ENCODE results near the gene ALKBH3. TPM values are rescaled to one million over a fixed set of nuclear protein-coding genes. Genes with fewer than 3 reads are reported as not detected.

The ALKBH3 gene
- polyA plus RNA-seq (2012; rRNA removed), result 27.0 and 34.2 TPM in 2 replicates
- 31.6 and 37.2 TPM in 2 replicates for polyA plus RNA-seq (2012; cell fraction: cytosol; rRNA removed)
- 27.6 and 30.8 TPM in 2 replicates for polyA plus RNA-seq (2012; cell fraction: nucleus; rRNA removed)

DNA sequence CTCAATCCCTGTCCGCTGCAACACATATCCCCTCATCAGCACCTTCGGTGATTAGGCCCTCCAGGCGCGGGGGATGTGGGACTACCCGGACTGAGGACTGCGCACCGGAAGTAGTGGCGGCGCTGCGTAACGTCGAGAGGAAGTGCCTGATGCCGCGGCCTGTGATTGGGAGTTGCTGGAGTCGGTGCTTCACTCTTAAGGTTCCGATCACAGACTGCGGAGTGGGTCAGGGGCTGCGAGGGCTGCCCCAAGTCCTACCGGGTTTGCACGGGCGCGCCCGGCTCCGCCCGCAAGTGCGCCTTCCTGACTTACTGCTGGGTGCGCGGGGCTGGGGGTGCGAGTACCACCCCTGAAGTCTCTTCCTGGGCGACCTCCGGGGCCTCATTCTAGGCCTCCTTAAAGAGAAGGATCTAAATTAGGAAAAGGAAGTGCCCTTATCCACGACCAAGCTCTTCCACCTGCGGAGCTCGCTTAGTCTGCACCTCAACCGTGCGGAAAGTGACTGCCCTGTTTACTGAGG, at the start of gene ALKBH3:
Gene ALKBH3 (plus strand): TSS at position 192 of the 520 bp plus-strand sequence. CDS start 1,822 bp downstream, outside the sequence.
- DNase-seq, result peak; percentile 89
- Histone ChIP-seq H3K9me3 (no peaks in the 10 kb centered on the region), H4K20me1 (ENCODE audit: insufficient read depth) (no peaks in the 10 kb centered on the region), H3K4me2 (peak within 1 kb of the TSS; percentile 91), H3K4me1 (ENCODE audit: control insufficient read depth in 1 of 2, insufficient read depth in 2 of 2, low read depth in 1 of 2, low read length in 1 of 2) (peaks cover 11 to 15% of the 10 kb centered on the region in 2 experiments; a peak in 3 of 4 replicates), H3K27me3 (ENCODE audit: insufficient read depth) (peaks cover 12% of the 10 kb centered on the region; the same call in 1 of the 2 replicates), H3K79me2 (ENCODE audit: insufficient read depth) (peaks cover 18% of the 10 kb centered on the region), H3K9me2 (no peaks in the 10 kb centered on the region), H2AFZ (ENCODE audit: low read depth) (peak within 1 kb of the TSS; percentile 100), H3K4me3 (ENCODE audit: low read depth in 2 of 2, low read length in 1 of 2) (peak within 1 kb of the TSS; percentile 96 to 99), H3K9ac (peak within 1 kb of the TSS; percentile 89), H3F3A (replicated peaks; ENCODE audit: insufficient read depth) (no peaks in the 10 kb centered on the region), H3K36me3 (replicated peaks in 1 of 2; ENCODE audit: control insufficient read depth in 1 of 2, insufficient read depth in 2 of 2, low read length in 1 of 2) (peaks cover 27 to 28% of the 10 kb centered on the region in 2 experiments), H3K27ac (ENCODE audit: low read depth in 2 of 2, low read length in 1 of 2) (peak within 1 kb of the TSS in 1 of 2 experiments; percentile 28; a peak in 1 of 4 replicates)
- TF ChIP-seq GABPA (IDR thresholded peaks at IDR 0.05; ENCODE audit: low read depth) (peak; percentile 99), TAF1 (IDR thresholded peaks at IDR 0.05; ENCODE audit: borderline replicate concordance, low read depth, low read length) (peak; percentile 85; the same call in 1 of the 2 replicates), CHD2 (IDR thresholded peaks at IDR 0.05; ENCODE audit: low read length, partially characterized antibody) (peak; percentile 81), YY1 (IDR thresholded peaks at IDR 0.05; ENCODE audit: low read depth) (peak; percentile 60; the same call in 1 of the 2 replicates), POLR2AphosphoS5 (IDR thresholded peaks at IDR 0.05; ENCODE audit: low read depth, low read length) (no peak; the same call in 1 of the 2 replicates), NFIC (IDR thresholded peaks at IDR 0.05; ENCODE audit: borderline replicate concordance) (peak; percentile 18; the same call in 1 of the 2 replicates), EZH2phosphoT487 (IDR thresholded peaks at IDR 0.05; ENCODE audit: borderline replicate concordance, low read depth) (no peak), EP300 (IDR thresholded peaks at IDR 0.05; ENCODE audit: borderline replicate concordance in 1 of 2, low read depth in 1 of 2, low read length in 1 of 2) (peak in 1 of 2 experiments; percentile 27; a peak in 1 of 4 replicates), MEF2A (IDR thresholded peaks at IDR 0.05; ENCODE audit: borderline replicate concordance, low read depth) (no peak), ELF1 (IDR thresholded peaks at IDR 0.05) (peak; percentile 74), MXI1 (IDR thresholded peaks at IDR 0.05; ENCODE audit: low read depth, low read length) (peak; percentile 50; the same call in 1 of the 2 replicates)
- TF ChIP-seq, protein P1, sequence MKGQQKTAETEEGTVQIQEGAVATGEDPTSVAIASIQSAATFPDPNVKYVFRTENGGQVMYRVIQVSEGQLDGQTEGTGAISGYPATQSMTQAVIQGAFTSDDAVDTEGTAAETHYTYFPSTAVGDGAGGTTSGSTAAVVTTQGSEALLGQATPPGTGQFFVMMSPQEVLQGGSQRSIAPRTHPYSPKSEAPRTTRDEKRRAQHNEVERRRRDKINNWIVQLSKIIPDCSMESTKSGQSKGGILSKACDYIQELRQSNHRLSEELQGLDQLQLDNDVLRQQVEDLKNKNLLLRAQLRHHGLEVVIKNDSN (IDR thresholded peaks at IDR 0.05; ENCODE audit: borderline replicate concordance, low read depth), result peak; percentile 45; the same call in 1 of the 2 replicates
- TF ChIP-seq, protein P2, sequence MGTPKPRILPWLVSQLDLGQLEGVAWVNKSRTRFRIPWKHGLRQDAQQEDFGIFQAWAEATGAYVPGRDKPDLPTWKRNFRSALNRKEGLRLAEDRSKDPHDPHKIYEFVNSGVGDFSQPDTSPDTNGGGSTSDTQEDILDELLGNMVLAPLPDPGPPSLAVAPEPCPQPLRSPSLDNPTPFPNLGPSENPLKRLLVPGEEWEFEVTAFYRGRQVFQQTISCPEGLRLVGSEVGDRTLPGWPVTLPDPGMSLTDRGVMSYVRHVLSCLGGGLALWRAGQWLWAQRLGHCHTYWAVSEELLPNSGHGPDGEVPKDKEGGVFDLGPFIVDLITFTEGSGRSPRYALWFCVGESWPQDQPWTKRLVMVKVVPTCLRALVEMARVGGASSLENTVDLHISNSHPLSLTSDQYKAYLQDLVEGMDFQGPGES (IDR thresholded peaks at IDR 0.05; ENCODE audit: low read depth, low read length), result peak; percentile 52
- TF ChIP-seq, protein P3, sequence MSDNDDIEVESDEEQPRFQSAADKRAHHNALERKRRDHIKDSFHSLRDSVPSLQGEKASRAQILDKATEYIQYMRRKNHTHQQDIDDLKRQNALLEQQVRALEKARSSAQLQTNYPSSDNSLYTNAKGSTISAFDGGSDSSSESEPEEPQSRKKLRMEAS (IDR thresholded peaks at IDR 0.05; ENCODE audit: low read depth), result peak; percentile 73; the same call in 1 of the 2 replicates
- TF ChIP-seq, protein P4, sequence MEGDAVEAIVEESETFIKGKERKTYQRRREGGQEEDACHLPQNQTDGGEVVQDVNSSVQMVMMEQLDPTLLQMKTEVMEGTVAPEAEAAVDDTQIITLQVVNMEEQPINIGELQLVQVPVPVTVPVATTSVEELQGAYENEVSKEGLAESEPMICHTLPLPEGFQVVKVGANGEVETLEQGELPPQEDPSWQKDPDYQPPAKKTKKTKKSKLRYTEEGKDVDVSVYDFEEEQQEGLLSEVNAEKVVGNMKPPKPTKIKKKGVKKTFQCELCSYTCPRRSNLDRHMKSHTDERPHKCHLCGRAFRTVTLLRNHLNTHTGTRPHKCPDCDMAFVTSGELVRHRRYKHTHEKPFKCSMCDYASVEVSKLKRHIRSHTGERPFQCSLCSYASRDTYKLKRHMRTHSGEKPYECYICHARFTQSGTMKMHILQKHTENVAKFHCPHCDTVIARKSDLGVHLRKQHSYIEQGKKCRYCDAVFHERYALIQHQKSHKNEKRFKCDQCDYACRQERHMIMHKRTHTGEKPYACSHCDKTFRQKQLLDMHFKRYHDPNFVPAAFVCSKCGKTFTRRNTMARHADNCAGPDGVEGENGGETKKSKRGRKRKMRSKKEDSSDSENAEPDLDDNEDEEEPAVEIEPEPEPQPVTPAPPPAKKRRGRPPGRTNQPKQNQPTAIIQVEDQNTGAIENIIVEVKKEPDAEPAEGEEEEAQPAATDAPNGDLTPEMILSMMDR (IDR thresholded peaks at IDR 0.05), result no peak
- TF ChIP-seq, protein P5, sequence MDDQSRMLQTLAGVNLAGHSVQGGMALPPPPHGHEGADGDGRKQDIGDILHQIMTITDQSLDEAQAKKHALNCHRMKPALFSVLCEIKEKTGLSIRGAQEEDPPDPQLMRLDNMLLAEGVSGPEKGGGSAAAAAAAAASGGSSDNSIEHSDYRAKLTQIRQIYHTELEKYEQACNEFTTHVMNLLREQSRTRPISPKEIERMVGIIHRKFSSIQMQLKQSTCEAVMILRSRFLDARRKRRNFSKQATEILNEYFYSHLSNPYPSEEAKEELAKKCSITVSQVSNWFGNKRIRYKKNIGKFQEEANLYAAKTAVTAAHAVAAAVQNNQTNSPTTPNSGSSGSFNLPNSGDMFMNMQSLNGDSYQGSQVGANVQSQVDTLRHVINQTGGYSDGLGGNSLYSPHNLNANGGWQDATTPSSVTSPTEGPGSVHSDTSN (IDR thresholded peaks at IDR 0.05), result no peak
- 0% methylated on average over 21 of the region's 36 CpGs for WGBS (ENCODE audit: low lambda C conversion rate)
- POLR2A ChIA-PET, result interaction anchor here (1.0 to 2.0 kb wide), 2 partner anchors 61 kb away, joined by 3 to 4 read pairs; partner anchors contain the start of gene C11orf96
- CTCF ChIA-PET, result interaction anchor here (0.6 to 1.9 kb wide), 5 partner anchors 9 to 161 kb away, joined by 3 to 14 read pairs (median 4); no protein-coding TSS in a partner anchor

All from SK-N-SH (cell line).